PC-3 (cell line): ENCODE data around the gene UNC13C. TPM values are rescaled to one million over a fixed set of nuclear protein-coding genes. Genes with fewer than 3 reads are reported as not detected.

Experiments
- ATAC-seq: fragments of 200-7000 bp; cut with Tn5 transposase; 2 replicates; pipeline ENCODE4 v1.9.1; 2020; ENCODE audit warnings: mild to moderate bottlenecking, moderate library complexity
- BruUV-seq: library from RNA; stranded (reverse); fragments of 400-500 nt; replicated peaks from 2 replicates; lab custom pipeline; 2021; lab: Mats Ljungman, UMichigan
- CTCF ChIA-PET: fragments of 300-600 bp; sonication (Branson Sonifier 250); formaldehyde crosslinking; loops from one replicate; lab custom pipeline; 2022; ENCODE audit warnings: antibody characterized with exemption; lab: Charles Lee
- POLR2A ChIA-PET: fragments of 300-600 bp; sonication (Branson Sonifier 250); formaldehyde crosslinking; loops from one replicate; lab custom pipeline; 2022; ENCODE audit warnings: antibody characterized with exemption; ENCODE audit not compliant: unreplicated experiment; lab: Charles Lee
- DNase-seq: peaks from one replicate; pipeline ENCODE4 v3.0.0-alpha.2; 2015
- H2AFZ ChIP-seq: fragments of 300-600 bp; sonication (generic); 2 replicates; pipeline ENCODE4 v1.6.0; 2016; ENCODE audit warnings: antibody characterized with exemption, low read length
- H3F3A ChIP-seq: fragments of 300-600 bp; sonication (generic); one replicate; pipeline ENCODE4 v1.6.0; 2017; ENCODE audit warnings: antibody characterized with exemption, low read length, control low read depth, mild to moderate bottlenecking; ENCODE audit not compliant: unreplicated experiment
- H3K27ac ChIP-seq: fragments of 300-600 bp; sonication (generic); 2 replicates; pipeline ENCODE4 v1.5.1; 2016; ENCODE audit warnings: mild to moderate bottlenecking, low read length
- H3K27me3 ChIP-seq: fragments of 300-600 bp; sonication (generic); 2 replicates; pipeline ENCODE4 v1.6.1; 2016; ENCODE audit warnings: low read length, mixed read lengths
- H3K36me3 ChIP-seq: fragments of 300-600 bp; sonication (generic); 2 replicates; pipeline ENCODE4 v1.6.1; 2016; ENCODE audit warnings: low read depth, mixed run types, low read length, mixed read lengths
- H3K4me1 ChIP-seq: fragments of 300-600 bp; sonication (generic); 2 replicates; pipeline ENCODE4 v1.5.1; 2016; ENCODE audit warnings: low read length; ENCODE audit not compliant: insufficient read depth
- H3K4me2 ChIP-seq: fragments of 300-600 bp; sonication (generic); 2 replicates; pipeline ENCODE4 v1.6.0; 2016; ENCODE audit warnings: low read length
- H3K4me3 ChIP-seq: fragments of 300-600 bp; sonication (generic); 2 replicates; pipeline ENCODE4 v1.5.1; 2016; ENCODE audit warnings: mild to moderate bottlenecking, low read length, mixed read lengths
- H3K79me2 ChIP-seq: fragments of 300-600 bp; sonication (generic); 2 replicates; pipeline ENCODE4 v1.6.1; 2017; ENCODE audit warnings: low read length, mixed read lengths
- H3K9ac ChIP-seq: fragments of 300-600 bp; sonication (generic); 2 replicates; pipeline ENCODE4 v1.6.0; 2016; ENCODE audit warnings: mild to moderate bottlenecking, low read length
- H3K9me2 ChIP-seq: fragments of 300-600 bp; sonication (generic); replicated peaks from 2 replicates; pipeline ENCODE4 v1.6.1; 2016; ENCODE audit warnings: mixed run types, low read length, mixed read lengths
- H3K9me3 ChIP-seq: fragments of 300-600 bp; sonication (generic); 2 replicates; pipeline ENCODE4 v1.6.1; 2016; ENCODE audit warnings: low read length, mixed read lengths
- H4K20me1 ChIP-seq: fragments of 300-600 bp; sonication (generic); 2 replicates; pipeline ENCODE4 v1.6.1; 2016; ENCODE audit warnings: low read length, mixed read lengths
- EZH2 ChIP-seq: fragments of 300-600 bp; sonication (generic); IDR thresholded peaks from one replicate; pipeline ENCODE4 v1.6.1; 2017; ENCODE audit warnings: antibody characterized with exemption, mild to moderate bottlenecking, low read length; ENCODE audit not compliant: unreplicated experiment
- EZH2phosphoT487 ChIP-seq: fragments of 300-600 bp; sonication (generic); IDR thresholded peaks from 2 replicates; pipeline ENCODE4 v1.6.1; 2018; ENCODE audit warnings: mild to moderate bottlenecking, antibody characterized with exemption, low read length, borderline replicate concordance
- intact Hi-C: fragments of 100-400 bp; cut with micrococcal nuclease; formaldehyde crosslinking; loops from 2 replicates; pipeline ENCODE4 v1.9.0; 2023
- total RNA-seq: library from RNA; depleted of rRNA; stranded (reverse); fragments of >200 nt; gene quantifications from 2 replicates; pipeline ENCODE4 v1.2.3, GENCODE V29; 2014
- TF ChIP-seq, protein P1 (sequence below): fragments of 300-600 bp; sonication (generic); conservative IDR thresholded peaks from 2 replicates; pipeline ENCODE4 v1.5.1; 2017; ENCODE audit warnings: antibody characterized with exemption, low read depth, mild to moderate bottlenecking, low read length

The UNC13C gene
- total RNA-seq, 1 experiment from 2014 or later, result not detected

DNA sequence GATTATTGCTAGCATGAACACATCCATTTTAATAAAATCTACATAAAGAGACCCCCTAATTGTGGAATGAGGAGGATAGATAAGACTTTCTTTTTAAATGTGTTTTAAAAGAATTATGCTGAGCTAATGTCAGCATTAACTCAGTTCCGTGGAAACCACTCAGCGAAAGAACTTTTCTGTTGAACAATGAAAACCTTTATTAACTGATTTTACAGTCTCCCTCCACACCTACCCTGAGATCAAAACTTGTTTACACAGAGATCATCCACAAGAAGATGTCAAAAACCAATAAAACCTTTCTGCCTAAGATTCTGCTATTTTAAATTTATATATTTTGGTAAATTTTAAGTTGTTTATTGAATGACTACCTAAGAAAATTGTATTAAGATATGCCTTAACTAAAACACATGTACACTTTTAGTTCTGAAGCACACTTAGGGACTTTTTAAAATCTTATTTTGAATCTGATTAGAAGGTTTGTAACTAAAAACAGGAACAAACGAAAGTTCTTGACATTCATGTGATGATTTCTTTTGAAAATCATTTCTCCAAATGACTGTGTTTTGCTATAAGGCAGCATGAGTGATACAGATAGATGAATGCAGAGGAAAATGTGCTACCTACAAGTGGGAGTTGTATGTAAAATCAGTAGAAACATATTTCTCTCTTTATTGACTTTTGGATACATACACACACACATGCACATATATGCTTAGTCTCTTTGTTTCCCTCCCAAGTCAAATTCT is 369.0 kb downstream of the UNC13C start:
- Histone ChIP-seq H3K9ac (no peak overlapping the region), H3K9me3 (no peaks in the 10 kb centered on the region), H2AFZ (no peak overlapping the region), H3K27ac (no peak overlapping the region), H3K4me3 (no peak overlapping the region), H3K9me2 (no peaks in the 10 kb centered on the region), H4K20me1 (no peaks in the 10 kb centered on the region), H3K4me1 (no peaks in the 10 kb centered on the region), H3K27me3 (no peaks in the 10 kb centered on the region), H3K79me2 (no peaks in the 10 kb centered on the region), H3F3A (no peaks in the 10 kb centered on the region), H3K36me3 (no peaks in the 10 kb centered on the region), H3K4me2 (no peak overlapping the region)
- intact Hi-C loops, result no loop called here
- DNase-seq (no peak), ATAC-seq (no peak)
- ChIA-PET CTCF (no interaction called here), POLR2A (no interaction called here)
- TF ChIP-seq EZH2phosphoT487 (no peak), EZH2 (no peak)
- TF ChIP-seq, protein P1, sequence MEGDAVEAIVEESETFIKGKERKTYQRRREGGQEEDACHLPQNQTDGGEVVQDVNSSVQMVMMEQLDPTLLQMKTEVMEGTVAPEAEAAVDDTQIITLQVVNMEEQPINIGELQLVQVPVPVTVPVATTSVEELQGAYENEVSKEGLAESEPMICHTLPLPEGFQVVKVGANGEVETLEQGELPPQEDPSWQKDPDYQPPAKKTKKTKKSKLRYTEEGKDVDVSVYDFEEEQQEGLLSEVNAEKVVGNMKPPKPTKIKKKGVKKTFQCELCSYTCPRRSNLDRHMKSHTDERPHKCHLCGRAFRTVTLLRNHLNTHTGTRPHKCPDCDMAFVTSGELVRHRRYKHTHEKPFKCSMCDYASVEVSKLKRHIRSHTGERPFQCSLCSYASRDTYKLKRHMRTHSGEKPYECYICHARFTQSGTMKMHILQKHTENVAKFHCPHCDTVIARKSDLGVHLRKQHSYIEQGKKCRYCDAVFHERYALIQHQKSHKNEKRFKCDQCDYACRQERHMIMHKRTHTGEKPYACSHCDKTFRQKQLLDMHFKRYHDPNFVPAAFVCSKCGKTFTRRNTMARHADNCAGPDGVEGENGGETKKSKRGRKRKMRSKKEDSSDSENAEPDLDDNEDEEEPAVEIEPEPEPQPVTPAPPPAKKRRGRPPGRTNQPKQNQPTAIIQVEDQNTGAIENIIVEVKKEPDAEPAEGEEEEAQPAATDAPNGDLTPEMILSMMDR, result no peak
- no TSS peak for BruUV-seq

DNA sequence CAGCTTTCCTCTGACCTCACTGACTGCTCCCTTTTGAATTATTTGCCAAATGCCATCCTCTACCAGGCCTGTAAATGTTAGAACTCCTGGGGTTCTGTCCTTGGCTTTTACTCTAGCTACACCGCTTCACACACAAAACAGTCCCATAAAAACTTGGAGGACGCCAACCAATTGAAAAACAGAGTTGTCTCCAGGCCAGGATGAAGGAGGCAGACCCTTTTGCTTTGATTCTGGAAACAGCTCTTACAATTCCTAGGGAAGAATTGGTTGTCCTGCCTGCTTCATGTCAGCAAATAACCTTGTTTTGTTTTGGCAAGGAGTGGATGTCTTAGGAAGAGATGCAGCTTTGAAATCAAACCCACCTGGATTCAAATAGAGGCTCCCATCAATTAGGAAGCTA is 375.5 kb downstream of the UNC13C start:
- no peaks in the 10 kb centered on the region for H3K36me3 ChIP-seq
- no peaks in the 10 kb centered on the region for H3K27me3 ChIP-seq
- H3K9me3 ChIP-seq, result no peaks in the 10 kb centered on the region
- CTCF ChIA-PET, result no interaction called here
- intact Hi-C loops, result no loop called here
- H3K4me1 ChIP-seq, result no peaks in the 10 kb centered on the region
- TF ChIP-seq EZH2, result no peak
- TF ChIP-seq EZH2phosphoT487, result no peak
- TF ChIP-seq, protein P1, result no peak
- no peaks in the 10 kb centered on the region for H3K9me2 ChIP-seq
- BruUV-seq, result no TSS peak
- no peak overlapping the region for H3K4me2 ChIP-seq
- no peaks in the 10 kb centered on the region for H4K20me1 ChIP-seq
- ATAC-seq (no peak), DNase-seq (no peak)
- POLR2A ChIA-PET, result no interaction called here
- no peak overlapping the region for H3K9ac ChIP-seq
- no peak overlapping the region for H3K4me3 ChIP-seq
- H3F3A ChIP-seq, result no peaks in the 10 kb centered on the region
- no peaks in the 10 kb centered on the region for H3K79me2 ChIP-seq
- H3K27ac ChIP-seq, result no peak overlapping the region
- H2AFZ ChIP-seq, result no peak overlapping the region

DNA sequence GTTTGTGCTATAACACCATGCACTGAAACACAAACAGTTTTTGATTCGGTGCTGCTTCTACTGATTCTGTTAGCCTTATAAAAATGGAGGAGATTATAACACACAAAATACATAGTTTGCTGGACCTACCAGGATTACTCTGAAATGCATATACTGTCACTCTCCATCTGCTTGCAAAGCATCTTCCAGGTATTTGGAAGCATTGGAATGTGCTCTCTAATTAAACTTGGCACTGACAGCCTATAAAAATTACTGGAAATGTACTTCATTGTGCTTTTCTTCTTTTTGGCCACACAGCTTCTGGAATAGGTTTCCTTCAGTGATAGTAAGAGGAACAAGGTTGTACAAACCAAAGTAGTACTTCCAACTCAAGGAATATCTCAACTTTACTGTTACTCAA is 376.1 kb downstream of the UNC13C start:
- Histone ChIP-seq H2AFZ (no peak overlapping the region), H4K20me1 (no peaks in the 10 kb centered on the region), H3K36me3 (no peaks in the 10 kb centered on the region), H3K4me1 (no peaks in the 10 kb centered on the region), H3K9me3 (no peaks in the 10 kb centered on the region), H3K9ac (no peak overlapping the region), H3K27me3 (no peaks in the 10 kb centered on the region), H3F3A (no peaks in the 10 kb centered on the region), H3K27ac (no peak overlapping the region), H3K4me3 (no peak overlapping the region), H3K4me2 (no peak overlapping the region), H3K79me2 (no peaks in the 10 kb centered on the region), H3K9me2 (no peaks in the 10 kb centered on the region)
- DNase-seq, result no peak
- no TSS peak for BruUV-seq
- intact Hi-C loops, result no loop called here
- ATAC-seq, result no peak
- TF ChIP-seq EZH2phosphoT487, result no peak
- TF ChIP-seq, protein P1, result no peak
- no peak for TF ChIP-seq EZH2
- ChIA-PET CTCF (no interaction called here), POLR2A (no interaction called here)
